GM12878 (cell line): ENCODE results near the gene TTYH3. TPM values are rescaled to one million over a fixed set of nuclear protein-coding genes. Genes with fewer than 3 reads are reported as not detected.

ENCODE experiments used
- ATF7 ChIP-seq: fragments of 450-650 bp; IDR thresholded peaks from 2 replicates; pipeline ENCODE4 v1.6.1; 2016; ENCODE audit warnings: low read depth, mild to moderate bottlenecking
- IKZF1 ChIP-seq: fragments of 450-650 bp; conservative IDR thresholded peaks from 2 replicates; pipeline ENCODE4 v1.6.1; 2017; ENCODE audit warnings: antibody characterized with exemption, mild to moderate bottlenecking
- MEF2B ChIP-seq: fragments of 450-650 bp; IDR thresholded peaks from 2 replicates; pipeline ENCODE4 v1.6.1; 2018; ENCODE audit warnings: mild to moderate bottlenecking, moderate library complexity; ENCODE audit not compliant: partially characterized antibody, poor library complexity, severe bottlenecking
- MYB ChIP-seq: fragments of 150-350 bp; IDR thresholded peaks from 2 replicates; pipeline ENCODE4 v1.6.1; 2014; ENCODE audit warnings: mild to moderate bottlenecking, low read depth, low read length, borderline replicate concordance
- MYC ChIP-seq: IDR thresholded peaks from 2 replicates; pipeline ENCODE4 v1.6.1; 2011; ENCODE audit warnings: mild to moderate bottlenecking, low read length, moderate library complexity, inconsistent platforms; ENCODE audit not compliant: insufficient read depth, insufficient replicate concordance, insufficient read length, severe bottlenecking
- NR2F1 ChIP-seq: fragments of 450-650 bp; conservative IDR thresholded peaks from 2 replicates; pipeline ENCODE4 v1.6.1; 2017; ENCODE audit warnings: mild to moderate bottlenecking
- NRF1 ChIP-seq: conservative IDR thresholded peaks from 2 replicates; pipeline ENCODE4 v1.6.1; 2011; ENCODE audit warnings: mild to moderate bottlenecking, low read depth, low read length, improper control_type of control experiment
- PML ChIP-seq: IDR thresholded peaks from 2 replicates; pipeline ENCODE4 v1.6.1; 2012; ENCODE audit warnings: low read length, inconsistent platforms
- POU2F2 ChIP-seq: IDR thresholded peaks from 3 replicates; pipeline ENCODE4 v1.6.1; 2011; ENCODE audit warnings: low read depth, mild to moderate bottlenecking, low read length, borderline replicate concordance
- RAD21 ChIP-seq: IDR thresholded peaks from 2 replicates; pipeline ENCODE4 v1.6.1; 2011; ENCODE audit warnings: mild to moderate bottlenecking, low read depth, low read length, moderate library complexity; ENCODE audit not compliant: insufficient read depth
- RUNX3 ChIP-seq: IDR thresholded peaks from 2 replicates; pipeline ENCODE4 v1.6.1; 2012; ENCODE audit warnings: low read length, inconsistent platforms
- SMAD5 ChIP-seq: IDR thresholded peaks from 2 replicates; pipeline ENCODE4 v1.6.1; 2016; ENCODE audit warnings: antibody characterized with exemption, low read depth
- SMC3 ChIP-seq: IDR thresholded peaks from 2 replicates; pipeline ENCODE4 v1.6.1; 2011; ENCODE audit warnings: low read length, improper control_type of control experiment, borderline replicate concordance
- TCF7 ChIP-seq: IDR thresholded peaks from 2 replicates; pipeline ENCODE4 v1.6.1; 2014; ENCODE audit warnings: antibody characterized with exemption, borderline replicate concordance
- ZBED1 ChIP-seq: IDR thresholded peaks from 2 replicates; pipeline ENCODE4 v1.6.1; 2016; ENCODE audit warnings: borderline replicate concordance
- ZNF207 ChIP-seq: fragments of 450-650 bp; IDR thresholded peaks from 2 replicates; pipeline ENCODE4 v1.6.1; 2014; ENCODE audit warnings: antibody characterized with exemption, mild to moderate bottlenecking, borderline replicate concordance
- ZNF24 ChIP-seq: fragments of 450-650 bp; IDR thresholded peaks from 2 replicates; pipeline ENCODE4 v1.6.1; 2017; ENCODE audit warnings: antibody characterized with exemption, mild to moderate bottlenecking
- ZZZ3 ChIP-seq: IDR thresholded peaks from 2 replicates; pipeline ENCODE4 v1.6.1; 2011; ENCODE audit warnings: low read depth; ENCODE audit not compliant: control insufficient read depth, insufficient read length
- polyA plus RNA-seq, 11 experiments: library from polyadenylated mRNA; depleted of rRNA in 4 of 11; unstranded in 6 of 11; stranded (reverse) in 5 of 11; fragments of >200 nt; fragmentation: Nextera tagmentation in 4 of 11; fragmentation: Illumina TruSeq in 1 of 11; extraction: Ambion mirVana in 4 of 11; extraction: Trizol in 1 of 11; gene quantifications; 1 replicate in 1 of 11; 2 replicates in 10 of 11; pipeline versions ENCODE4 v1.2.1 to v1.2.3, GENCODE V29; 2011 to 2016; ENCODE audit warnings: inconsistent platforms in 2 of 11, missing spikeins in 2 of 11, low read depth in 1 of 11
- total RNA-seq, 4 experiments: library from RNA; depleted of rRNA in 3 of 4; stranded (reverse); fragments of >200 nt in 3 of 4; fragmentation: Illumina TruSeq in 1 of 4; extraction: Trizol in 1 of 4; gene quantifications; 2 replicates each; pipeline versions ENCODE4 v1.2.1 to v1.2.3, GENCODE V29; 2013 to 2021
- TF ChIP-seq, protein P1 (sequence below): fragments of 450-650 bp; IDR thresholded peaks from 2 replicates; pipeline ENCODE4 v1.6.1; 2018; ENCODE audit warnings: mild to moderate bottlenecking, low read depth, moderate library complexity; ENCODE audit not compliant: partially characterized antibody
- TF ChIP-seq, protein P2 (sequence below): fragments of 450-650 bp; conservative IDR thresholded peaks from 2 replicates; pipeline ENCODE4 v1.6.1; 2017; ENCODE audit warnings: mild to moderate bottlenecking, moderate library complexity
- TF ChIP-seq, protein P3 (sequence below): fragments of 450-650 bp; IDR thresholded peaks from 2 replicates; pipeline ENCODE4 v1.6.1; 2017; ENCODE audit warnings: borderline replicate concordance
- TF ChIP-seq, protein P4 (sequence below): IDR thresholded peaks from 2 replicates; pipeline ENCODE4 v1.6.1; 2011; ENCODE audit warnings: low read depth, mild to moderate bottlenecking, low read length, moderate library complexity, borderline replicate concordance; ENCODE audit errors: extremely low read depth
- TF ChIP-seq, protein P5 (sequence below): fragments of 150-350 bp; IDR thresholded peaks from 2 replicates; pipeline ENCODE4 v1.6.1; 2014; ENCODE audit warnings: mild to moderate bottlenecking, low read depth, low read length

The TTYH3 gene
- total and polyA plus RNA-seq, 10 of the 15 experiments (the other 5 are each of a cell fraction or from before 2014, with no cell fraction given) = 0.79 to 71.4 (median 10.5) TPM

DNA sequence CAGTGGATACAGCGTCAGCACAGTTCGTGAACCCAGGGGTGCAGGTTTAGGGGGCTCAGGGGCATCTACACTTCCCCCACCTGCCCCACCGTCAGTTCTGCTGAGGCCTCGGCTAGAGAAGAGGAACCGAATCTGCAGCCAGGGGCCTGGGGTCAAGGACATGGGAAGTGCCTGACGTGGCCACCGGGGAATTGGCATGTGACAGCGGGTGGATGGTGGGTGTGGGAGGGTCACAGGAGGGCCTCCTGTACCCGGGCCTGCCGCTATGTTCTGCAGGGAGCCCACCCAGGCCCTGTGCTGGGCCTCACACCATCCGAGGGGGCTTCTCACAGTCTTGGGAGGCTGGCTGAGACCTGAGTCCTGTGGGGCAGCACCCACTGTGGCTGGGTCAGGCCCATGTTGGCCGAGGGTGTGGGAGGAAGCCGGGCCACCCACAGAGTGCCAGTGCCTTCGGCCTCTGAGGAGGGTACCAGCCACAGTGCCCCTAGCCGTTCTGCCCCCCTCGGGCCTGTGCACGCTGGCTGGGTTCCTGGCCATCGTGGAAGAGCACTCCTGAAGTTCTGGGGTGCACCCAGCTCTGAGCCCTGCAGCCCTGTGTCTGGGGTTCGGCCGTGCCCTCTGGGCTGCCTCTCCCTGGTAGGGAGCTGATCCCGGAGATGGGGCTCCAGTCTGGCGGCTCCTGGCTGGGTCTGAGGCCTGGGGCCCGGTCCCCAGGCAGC is 5.9 kb downstream of the TTYH3 start (continued):
- TF ChIP-seq, protein P1, sequence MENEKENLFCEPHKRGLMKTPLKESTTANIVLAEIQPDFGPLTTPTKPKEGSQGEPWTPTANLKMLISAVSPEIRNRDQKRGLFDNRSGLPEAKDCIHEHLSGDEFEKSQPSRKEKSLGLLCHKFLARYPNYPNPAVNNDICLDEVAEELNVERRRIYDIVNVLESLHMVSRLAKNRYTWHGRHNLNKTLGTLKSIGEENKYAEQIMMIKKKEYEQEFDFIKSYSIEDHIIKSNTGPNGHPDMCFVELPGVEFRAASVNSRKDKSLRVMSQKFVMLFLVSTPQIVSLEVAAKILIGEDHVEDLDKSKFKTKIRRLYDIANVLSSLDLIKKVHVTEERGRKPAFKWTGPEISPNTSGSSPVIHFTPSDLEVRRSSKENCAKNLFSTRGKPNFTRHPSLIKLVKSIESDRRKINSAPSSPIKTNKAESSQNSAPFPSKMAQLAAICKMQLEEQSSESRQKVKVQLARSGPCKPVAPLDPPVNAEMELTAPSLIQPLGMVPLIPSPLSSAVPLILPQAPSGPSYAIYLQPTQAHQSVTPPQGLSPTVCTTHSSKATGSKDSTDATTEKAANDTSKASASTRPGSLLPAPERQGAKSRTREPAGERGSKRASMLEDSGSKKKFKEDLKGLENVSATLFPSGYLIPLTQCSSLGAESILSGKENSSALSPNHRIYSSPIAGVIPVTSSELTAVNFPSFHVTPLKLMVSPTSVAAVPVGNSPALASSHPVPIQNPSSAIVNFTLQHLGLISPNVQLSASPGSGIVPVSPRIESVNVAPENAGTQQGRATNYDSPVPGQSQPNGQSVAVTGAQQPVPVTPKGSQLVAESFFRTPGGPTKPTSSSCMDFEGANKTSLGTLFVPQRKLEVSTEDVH = no peak
- TF ChIP-seq POU2F2 (no peak), MYB (no peak), ZZZ3 (no peak), IKZF1 (peak; percentile 94), MEF2B (peak; percentile 96), RAD21 (no peak), SMC3 (no peak), RUNX3 (peak; percentile 28; the same call in 1 of the 2 replicates), TCF7 (no peak), NR2F1 (peak; percentile 99), NRF1 (no peak), ZBED1 (no peak), MYC (no peak), PML (no peak), ATF7 (peak; percentile 77), ZNF24 (0 out of 2 replicates have a peak, but pooled peaks have one; percentile 12), SMAD5 (no peak), ZNF207 (no peak)
- TF ChIP-seq, protein P2, sequence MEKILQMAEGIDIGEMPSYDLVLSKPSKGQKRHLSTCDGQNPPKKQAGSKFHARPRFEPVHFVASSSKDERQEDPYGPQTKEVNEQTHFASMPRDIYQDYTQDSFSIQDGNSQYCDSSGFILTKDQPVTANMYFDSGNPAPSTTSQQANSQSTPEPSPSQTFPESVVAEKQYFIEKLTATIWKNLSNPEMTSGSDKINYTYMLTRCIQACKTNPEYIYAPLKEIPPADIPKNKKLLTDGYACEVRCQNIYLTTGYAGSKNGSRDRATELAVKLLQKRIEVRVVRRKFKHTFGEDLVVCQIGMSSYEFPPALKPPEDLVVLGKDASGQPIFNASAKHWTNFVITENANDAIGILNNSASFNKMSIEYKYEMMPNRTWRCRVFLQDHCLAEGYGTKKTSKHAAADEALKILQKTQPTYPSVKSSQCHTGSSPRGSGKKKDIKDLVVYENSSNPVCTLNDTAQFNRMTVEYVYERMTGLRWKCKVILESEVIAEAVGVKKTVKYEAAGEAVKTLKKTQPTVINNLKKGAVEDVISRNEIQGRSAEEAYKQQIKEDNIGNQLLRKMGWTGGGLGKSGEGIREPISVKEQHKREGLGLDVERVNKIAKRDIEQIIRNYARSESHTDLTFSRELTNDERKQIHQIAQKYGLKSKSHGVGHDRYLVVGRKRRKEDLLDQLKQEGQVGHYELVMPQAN = no peak; the same call in 1 of the 2 replicates
- TF ChIP-seq, protein P3, sequence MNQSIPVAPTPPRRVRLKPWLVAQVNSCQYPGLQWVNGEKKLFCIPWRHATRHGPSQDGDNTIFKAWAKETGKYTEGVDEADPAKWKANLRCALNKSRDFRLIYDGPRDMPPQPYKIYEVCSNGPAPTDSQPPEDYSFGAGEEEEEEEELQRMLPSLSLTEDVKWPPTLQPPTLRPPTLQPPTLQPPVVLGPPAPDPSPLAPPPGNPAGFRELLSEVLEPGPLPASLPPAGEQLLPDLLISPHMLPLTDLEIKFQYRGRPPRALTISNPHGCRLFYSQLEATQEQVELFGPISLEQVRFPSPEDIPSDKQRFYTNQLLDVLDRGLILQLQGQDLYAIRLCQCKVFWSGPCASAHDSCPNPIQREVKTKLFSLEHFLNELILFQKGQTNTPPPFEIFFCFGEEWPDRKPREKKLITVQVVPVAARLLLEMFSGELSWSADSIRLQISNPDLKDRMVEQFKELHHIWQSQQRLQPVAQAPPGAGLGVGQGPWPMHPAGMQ = no peak
- TF ChIP-seq, protein P4, sequence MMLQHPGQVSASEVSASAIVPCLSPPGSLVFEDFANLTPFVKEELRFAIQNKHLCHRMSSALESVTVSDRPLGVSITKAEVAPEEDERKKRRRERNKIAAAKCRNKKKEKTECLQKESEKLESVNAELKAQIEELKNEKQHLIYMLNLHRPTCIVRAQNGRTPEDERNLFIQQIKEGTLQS = no peak
- TF ChIP-seq, protein P5, sequence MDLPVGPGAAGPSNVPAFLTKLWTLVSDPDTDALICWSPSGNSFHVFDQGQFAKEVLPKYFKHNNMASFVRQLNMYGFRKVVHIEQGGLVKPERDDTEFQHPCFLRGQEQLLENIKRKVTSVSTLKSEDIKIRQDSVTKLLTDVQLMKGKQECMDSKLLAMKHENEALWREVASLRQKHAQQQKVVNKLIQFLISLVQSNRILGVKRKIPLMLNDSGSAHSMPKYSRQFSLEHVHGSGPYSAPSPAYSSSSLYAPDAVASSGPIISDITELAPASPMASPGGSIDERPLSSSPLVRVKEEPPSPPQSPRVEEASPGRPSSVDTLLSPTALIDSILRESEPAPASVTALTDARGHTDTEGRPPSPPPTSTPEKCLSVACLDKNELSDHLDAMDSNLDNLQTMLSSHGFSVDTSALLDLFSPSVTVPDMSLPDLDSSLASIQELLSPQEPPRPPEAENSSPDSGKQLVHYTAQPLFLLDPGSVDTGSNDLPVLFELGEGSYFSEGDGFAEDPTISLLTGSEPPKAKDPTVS = no peak
